ENCODE data around the gene SORCS2. TPM values are rescaled to one million over a fixed set of nuclear protein-coding genes. Genes with fewer than 3 reads are reported as not detected.

SORCS2 gene
- total RNA-seq, 1 donor from 2014 or later: 7.1 TPM

- Mint-ChIP-seq H3K4me1 (peaks cover 47% of the 10 kb centered on the region), H3K36me3 (no peaks in the 10 kb centered on the region), H3K27me3 (ENCODE audit: low read depth) (peaks cover 4% of the 10 kb centered on the region), H3K27ac (no peak overlapping the region), H3K9me3 (no peaks in the 10 kb centered on the region), H3K4me3 (no peak overlapping the region)
- TF ChIP-seq CTCF (IDR thresholded peaks at IDR 0.05; ENCODE audit: unreplicated experiment): no peak
- no peak for DNase-seq (ENCODE audit: low spot score in 2 of 2, unreplicated experiment in 2 of 2)
These were observed 9.3 kb downstream of the SORCS2 start for GRCh38 chr4:7201420-7202305.

- no peak overlapping the region for H3K27ac Mint-ChIP-seq
- TF ChIP-seq CTCF (IDR thresholded peaks at IDR 0.05; ENCODE audit: unreplicated experiment): no peak
- no peaks in the 10 kb centered on the region for H3K36me3 Mint-ChIP-seq
- no peaks in the 10 kb centered on the region for H3K9me3 Mint-ChIP-seq
- peaks cover 47% of the 10 kb centered on the region for H3K4me1 Mint-ChIP-seq
- H3K4me3 Mint-ChIP-seq: no peak overlapping the region
- H3K27me3 Mint-ChIP-seq (ENCODE audit: low read depth): peaks cover 2% of the 10 kb centered on the region
- no peak for DNase-seq (ENCODE audit: low spot score in 2 of 2, unreplicated experiment in 2 of 2)
These were observed 10.1 kb downstream of the SORCS2 start for GRCh38 chr4:7202411-7202810.

- no peaks in the 10 kb centered on the region for H3K36me3 Mint-ChIP-seq
- peaks cover 47% of the 10 kb centered on the region for H3K4me1 Mint-ChIP-seq
- TF ChIP-seq CTCF (IDR thresholded peaks at IDR 0.05; ENCODE audit: unreplicated experiment): no peak
- H3K4me3 Mint-ChIP-seq: no peak overlapping the region
- no peaks in the 10 kb centered on the region for H3K27me3 Mint-ChIP-seq (ENCODE audit: low read depth)
- no peak overlapping the region for H3K27ac Mint-ChIP-seq
- no peak for DNase-seq (ENCODE audit: low spot score in 2 of 2, unreplicated experiment in 2 of 2)
- H3K9me3 Mint-ChIP-seq: no peaks in the 10 kb centered on the region
These were observed 12.5 kb downstream of the SORCS2 start for GRCh38 chr4:7204656-7205387.

GRCh38 chr4:7206385-7206784 lies 14.0 kb downstream of the SORCS2 start:
- H3K27ac Mint-ChIP-seq: peak overlapping the region; percentile 89
- no peaks in the 10 kb centered on the region for H3K27me3 Mint-ChIP-seq (ENCODE audit: low read depth)
- no peak overlapping the region for H3K4me3 Mint-ChIP-seq
- TF ChIP-seq CTCF (IDR thresholded peaks at IDR 0.05; ENCODE audit: unreplicated experiment): no peak
- DNase-seq (ENCODE audit: low spot score in 2 of 2, unreplicated experiment in 2 of 2): no peak
- peaks cover 43% of the 10 kb centered on the region for H3K4me1 Mint-ChIP-seq
- no peaks in the 10 kb centered on the region for H3K36me3 Mint-ChIP-seq
- H3K9me3 Mint-ChIP-seq: no peaks in the 10 kb centered on the region

GRCh38 chr4:7206911-7207567 lies 14.7 kb downstream of the SORCS2 start:
- TF ChIP-seq CTCF (IDR thresholded peaks at IDR 0.05; ENCODE audit: unreplicated experiment): no peak
- DNase-seq (ENCODE audit: low spot score in 2 of 2, unreplicated experiment in 2 of 2): peak in 1 of 2 experiments; percentile 74
- Mint-ChIP-seq H3K36me3 (no peaks in the 10 kb centered on the region), H3K4me1 (peaks cover 37% of the 10 kb centered on the region), H3K27me3 (ENCODE audit: low read depth) (no peaks in the 10 kb centered on the region), H3K9me3 (no peaks in the 10 kb centered on the region), H3K4me3 (no peak overlapping the region), H3K27ac (peak overlapping the region; percentile 89)

Measured in mesothelial cell of epicardium (in vitro differentiated cells).